Lung (tissue), 5 donors: Measurements from ENCODE around the gene TBC1D13. TPM values are rescaled to one million over a fixed set of nuclear protein-coding genes. Genes with fewer than 3 reads are reported as not detected.

ENCODE experiments used
- polyA plus RNA-seq, 2 donors: library from polyadenylated mRNA; stranded (reverse); fragments of 200-250 nt; gene quantifications; one replicate each; pipeline ENCODE4 v1.2.1, GENCODE V29; 2013
- small RNA-seq: library from RNA; depleted of rRNA; stranded (forward); fragments of <200 nt; gene quantifications from one replicate; pipeline ENCODE3, GENCODE V24; 2014; ENCODE audit warnings: low replicate concordance
- total RNA-seq, 2 donors: library from RNA; depleted of rRNA in 1 of 2; stranded (reverse); fragments of >200 nt in 1 of 2; gene quantifications; one replicate each; pipeline ENCODE4 v1.2.1, GENCODE V29; 2014 to 2021
- donor health status: Bipolar disorder and iron deficiency.
- donor health status: healthy.
- donor health status: DM: yes; HTN: yes; CAD: no.

TBC1D13 gene
- total and polyA plus RNA-seq, 4 donors = 9.7 to 27.7 (median 14.1) TPM

Small RNA genes lying within 50 kb of the gene (small RNA-seq; reads per million reads assigned to genes)
- gene RF00017 = not detected

Other genes starting within 250 kb of the TBC1D13 start
- 100 to 1,000 TPM; 328 to 438 TPM for gene SPTAN1, start 234.7 kb upstream of the TBC1D13 start, total RNA-seq
- 100 to 1,000 TPM in 1 of 2 donors, 10 to 100 TPM in 1; 70.0 to 145 TPM for gene SPTAN1, start 234.7 kb upstream of the TBC1D13 start, polyA plus RNA-seq
- gene DYNC2I2, start 130.4 kb upstream of the TBC1D13 start, total RNA-seq = 10 to 100 TPM; 32.5 to 84.8 TPM
- gene DYNC2I2, start 130.4 kb upstream of the TBC1D13 start, polyA plus RNA-seq = 10 to 100 TPM; 47.2 to 84.7 TPM
- 100 to 1,000 TPM; 232 to 364 TPM for gene SET, start 98.0 kb upstream of the TBC1D13 start, total RNA-seq
- 100 to 1,000 TPM in 1 of 2 donors, 10 to 100 TPM in 1; 98.0 to 146 TPM for gene SET, start 98.0 kb upstream of the TBC1D13 start, polyA plus RNA-seq
- 10 to 100 TPM in 1 of 2 donors, 1 to 10 TPM in 1; 4.1 to 19.3 TPM for gene PKN3, start 84.8 kb upstream of the TBC1D13 start, total RNA-seq
- 10 to 100 TPM in 1 of 2 donors, 1 to 10 TPM in 1; 8.6 to 13.0 TPM for gene PKN3, start 84.8 kb upstream of the TBC1D13 start, polyA plus RNA-seq
- gene ZDHHC12, start 63.1 kb upstream of the TBC1D13 start, total RNA-seq = 10 to 100 TPM; 22.6 to 49.5 TPM
- gene ZDHHC12, start 63.1 kb upstream of the TBC1D13 start, polyA plus RNA-seq = 100 to 1,000 TPM in 1 of 2 donors, 10 to 100 TPM in 1; 77.4 to 103 TPM
- 10 to 100 TPM; 36.5 to 39.0 TPM for gene ZER1, start 15.3 kb upstream of the TBC1D13 start, total RNA-seq
- 10 to 100 TPM; 17.6 to 20.2 TPM for gene ZER1, start 15.3 kb upstream of the TBC1D13 start, polyA plus RNA-seq
- 10 to 100 TPM in 1 of 2 donors, 1 to 10 TPM in 1; 5.6 to 36.6 TPM for gene ENDOG, start 31.2 kb downstream of the TBC1D13 start, total RNA-seq
- gene ENDOG, start 31.2 kb downstream of the TBC1D13 start, polyA plus RNA-seq = 10 to 100 TPM; 21.2 to 34.2 TPM
- gene SPOUT1, start 42.5 kb downstream of the TBC1D13 start, total RNA-seq = 10 to 100 TPM; 26.1 to 50.0 TPM
- gene SPOUT1, start 42.5 kb downstream of the TBC1D13 start, polyA plus RNA-seq = 10 to 100 TPM; 23.7 to 32.0 TPM
- gene KYAT1, start 94.7 kb downstream of the TBC1D13 start, total RNA-seq = 1 to 10 TPM; 4.6 to 7.7 TPM
- 1 to 10 TPM; 4.5 to 5.0 TPM for gene KYAT1, start 94.7 kb downstream of the TBC1D13 start, polyA plus RNA-seq
- 10 to 100 TPM; 30.4 to 60.8 TPM for gene LRRC8A, start 94.9 kb downstream of the TBC1D13 start, total RNA-seq
- 10 to 100 TPM; 26.6 to 66.9 TPM for gene LRRC8A, start 94.9 kb downstream of the TBC1D13 start, polyA plus RNA-seq
- 10 to 100 TPM; 25.5 to 66.5 TPM for gene PHYHD1, start 133.7 kb downstream of the TBC1D13 start, total RNA-seq
- gene PHYHD1, start 133.7 kb downstream of the TBC1D13 start, polyA plus RNA-seq = 10 to 100 TPM; 21.4 to 86.3 TPM
- 10 to 100 TPM; 10.6 to 17.9 TPM for gene DOLK, start 160.3 kb downstream of the TBC1D13 start, total RNA-seq
- gene DOLK, start 160.3 kb downstream of the TBC1D13 start, polyA plus RNA-seq = 10 to 100 TPM in 1 of 2 donors, 1 to 10 TPM in 1; 9.6 to 19.1 TPM
- gene NUP188, start 160.4 kb downstream of the TBC1D13 start, total RNA-seq = 10 to 100 TPM; 39.3 to 48.5 TPM
- gene NUP188, start 160.4 kb downstream of the TBC1D13 start, polyA plus RNA-seq = 10 to 100 TPM; 17.0 to 24.9 TPM
- 10 to 100 TPM; 51.3 to 88.9 TPM for gene SH3GLB2, start 241.1 kb downstream of the TBC1D13 start, total RNA-seq
- gene SH3GLB2, start 241.1 kb downstream of the TBC1D13 start, polyA plus RNA-seq = 100 to 1,000 TPM in 1 of 2 donors, 10 to 100 TPM in 1; 54.5 to 110 TPM
- 10 to 100 TPM; 22.9 to 31.6 TPM for gene MIGA2, start 249.4 kb downstream of the TBC1D13 start, total RNA-seq
- 10 to 100 TPM; 18.6 to 19.1 TPM for gene MIGA2, start 249.4 kb downstream of the TBC1D13 start, polyA plus RNA-seq